Astrocyte (in vitro differentiated cells and primary cell): ENCODE data around the gene TMEM150A. TPM values are rescaled to one million over a fixed set of nuclear protein-coding genes. Genes with fewer than 3 reads are reported as not detected.

ENCODE experiments used
- DNase-seq: peaks from one replicate; pipeline ENCODE4 v3.0.0-alpha.2; 2010; ENCODE audit warnings: low read depth
- FAIRE-seq: peaks from 2 replicates; lab custom pipeline; 2011; peaks lifted over from hg19 to GRCh38; lab: Jason Lieb, UNC
- H2AFZ ChIP-seq: 2 replicates; pipeline ENCODE4 v1.6.0; 2012; ENCODE audit warnings: low read depth, low read length, inconsistent platforms
- H3K27ac ChIP-seq: 2 replicates; pipeline ENCODE4 v1.5.1; 2011; ENCODE audit warnings: low read depth, low read length, inconsistent platforms
- H3K27me3 ChIP-seq: 2 replicates; pipeline ENCODE4 v1.6.0; 2011; ENCODE audit warnings: low read length, inconsistent platforms; ENCODE audit not compliant: insufficient read depth
- H3K36me3 ChIP-seq: 2 replicates; pipeline ENCODE4 v1.5.1; 2011; ENCODE audit warnings: low read length, inconsistent platforms; ENCODE audit not compliant: insufficient read depth
- H3K4me1 ChIP-seq: 2 replicates; pipeline ENCODE4 v1.5.1; 2011; ENCODE audit warnings: low read length, inconsistent platforms; ENCODE audit not compliant: insufficient read depth
- H3K4me2 ChIP-seq: 2 replicates; pipeline ENCODE4 v1.6.0; 2012; ENCODE audit warnings: low read length, inconsistent platforms
- H3K4me3 ChIP-seq: 2 replicates; pipeline ENCODE4 v1.5.1; 2011; ENCODE audit warnings: low read depth, mild to moderate bottlenecking, low read length, inconsistent platforms; ENCODE audit not compliant: insufficient read depth
- H3K79me2 ChIP-seq: 2 replicates; pipeline ENCODE4 v1.6.0; 2012; ENCODE audit warnings: mild to moderate bottlenecking, low read length, inconsistent platforms; ENCODE audit not compliant: insufficient read depth
- H3K9ac ChIP-seq: 2 replicates; pipeline ENCODE4 v1.6.0; 2012; ENCODE audit warnings: mild to moderate bottlenecking, low read length, inconsistent platforms
- H3K9me3 ChIP-seq: 2 replicates; pipeline ENCODE4 v1.5.1; 2012; ENCODE audit warnings: low read depth, mild to moderate bottlenecking, low read length, inconsistent platforms; ENCODE audit not compliant: insufficient read depth
- H4K20me1 ChIP-seq: 2 replicates; pipeline ENCODE4 v1.6.0; 2012; ENCODE audit warnings: low read length, inconsistent platforms; ENCODE audit not compliant: insufficient read depth
- H3K27ac Mint-ChIP-seq: one replicate; pipeline ENCODE4 v1.8.0; 2021; ENCODE audit warnings: mild to moderate bottlenecking, mixed read lengths; ENCODE audit not compliant: unreplicated experiment
- H3K27me3 Mint-ChIP-seq: one replicate; pipeline ENCODE4 v1.8.0; 2021; ENCODE audit warnings: low read depth, mixed read lengths; ENCODE audit not compliant: unreplicated experiment
- H3K36me3 Mint-ChIP-seq: one replicate; pipeline ENCODE4 v1.8.0; 2021; ENCODE audit warnings: low read depth, mixed read lengths; ENCODE audit not compliant: unreplicated experiment
- H3K4me1 Mint-ChIP-seq: one replicate; pipeline ENCODE4 v1.8.0; 2021; ENCODE audit warnings: low read depth, mixed read lengths; ENCODE audit not compliant: unreplicated experiment
- H3K4me3 Mint-ChIP-seq: one replicate; pipeline ENCODE4 v1.8.0; 2021; ENCODE audit warnings: mild to moderate bottlenecking, moderate library complexity, mixed read lengths; ENCODE audit not compliant: unreplicated experiment
- H3K9me3 Mint-ChIP-seq: one replicate; pipeline ENCODE4 v1.8.0; 2021; ENCODE audit warnings: mild to moderate bottlenecking, mixed read lengths; ENCODE audit not compliant: unreplicated experiment
- CTCF ChIP-seq: IDR thresholded peaks from 2 replicates; pipeline ENCODE4 v1.5.1; 2011; ENCODE audit warnings: low read depth, mild to moderate bottlenecking, inconsistent platforms, low read length, moderate library complexity; ENCODE audit not compliant: insufficient read depth
- EZH2 ChIP-seq: IDR thresholded peaks from 2 replicates; pipeline ENCODE4 v1.6.1; 2012; ENCODE audit warnings: mild to moderate bottlenecking, low read length, inconsistent platforms; ENCODE audit not compliant: insufficient read depth
- total RNA-seq: library from RNA; stranded (reverse); gene quantifications from 2 replicates; pipeline ENCODE4 v1.2.1, GENCODE V29; 2021

TMEM150A gene
- total RNA-seq, 1 donor from 2014 or later = 20.4 TPM

- Histone ChIP-seq H3K9ac (no peak overlapping the region), H4K20me1 (no peaks in the 10 kb centered on the region), H3K27ac (no peak overlapping the region), H3K79me2 (no peaks in the 10 kb centered on the region), H3K36me3 (no peaks in the 10 kb centered on the region), H3K9me3 (no peaks in the 10 kb centered on the region), H3K27me3 (no peaks in the 10 kb centered on the region), H3K4me2 (no peak overlapping the region), H3K4me3 (no peak overlapping the region), H3K4me1 (peaks cover 3% of the 10 kb centered on the region), H2AFZ (no peak overlapping the region)
- Mint-ChIP-seq H3K36me3 (peaks cover 4% of the 10 kb centered on the region), H3K27ac (peak overlapping the region; percentile 71), H3K4me1 (peaks cover 27% of the 10 kb centered on the region), H3K27me3 (peaks cover 8% of the 10 kb centered on the region), H3K9me3 (no peaks in the 10 kb centered on the region), H3K4me3 (peak overlapping the region; percentile 79)
- FAIRE-seq (no peak), DNase-seq (no peak)
- TF ChIP-seq CTCF (no peak), EZH2 (no peak)
Observed at GRCh38 chr2:85577063-85577385, 25.5 kb downstream of the TMEM150A start.

GRCh38 chr2:85575739-85576138, 26.8 kb downstream of the TMEM150A start:
- no peak overlapping the region for H2AFZ ChIP-seq
- no peak for DNase-seq
- Mint-ChIP-seq H3K9me3 (peaks cover 3% of the 10 kb centered on the region), H3K4me3 (no peak overlapping the region), H3K4me1 (peaks cover 27% of the 10 kb centered on the region), H3K27ac (no peak overlapping the region), H3K36me3 (no peaks in the 10 kb centered on the region), H3K27me3 (peaks cover 16% of the 10 kb centered on the region)
- no peaks in the 10 kb centered on the region for H3K36me3 ChIP-seq
- no peak overlapping the region for H3K9ac ChIP-seq
- H3K27ac ChIP-seq = no peak overlapping the region
- H3K4me3 ChIP-seq = no peak overlapping the region
- H3K4me2 ChIP-seq = no peak overlapping the region
- FAIRE-seq = no peak
- no peaks in the 10 kb centered on the region for H4K20me1 ChIP-seq
- H3K9me3 ChIP-seq = no peaks in the 10 kb centered on the region
- peaks cover 10% of the 10 kb centered on the region for H3K27me3 ChIP-seq
- H3K79me2 ChIP-seq = no peaks in the 10 kb centered on the region
- H3K4me1 ChIP-seq = peaks cover 3% of the 10 kb centered on the region
- TF ChIP-seq EZH2 = no peak
- TF ChIP-seq CTCF = no peak

- FAIRE-seq = no peak
Observed at GRCh38 chr2:85566265-85566664, 36.2 kb downstream of the TMEM150A start.

More at GRCh38 chr2:85566265-85566664, 36.2 kb downstream of the TMEM150A start:
- no peak for TF ChIP-seq EZH2
- TF ChIP-seq CTCF = no peak
- Histone ChIP-seq H3K9me3 (no peaks in the 10 kb centered on the region), H3K27me3 (peaks cover 9% of the 10 kb centered on the region), H3K36me3 (no peaks in the 10 kb centered on the region), H2AFZ (no peak overlapping the region), H3K4me3 (no peak overlapping the region), H3K4me1 (no peaks in the 10 kb centered on the region), H3K27ac (no peak overlapping the region), H3K4me2 (no peak overlapping the region), H3K79me2 (no peaks in the 10 kb centered on the region), H3K9ac (no peak overlapping the region), H4K20me1 (no peaks in the 10 kb centered on the region)
- no peak for DNase-seq
- no peak overlapping the region for H3K4me3 Mint-ChIP-seq
- H3K36me3 Mint-ChIP-seq = no peaks in the 10 kb centered on the region
- peaks cover 5% of the 10 kb centered on the region for H3K4me1 Mint-ChIP-seq
- peaks cover 18% of the 10 kb centered on the region for H3K27me3 Mint-ChIP-seq
- no peak overlapping the region for H3K27ac Mint-ChIP-seq
- H3K9me3 Mint-ChIP-seq = peaks cover 2% of the 10 kb centered on the region
